Endothelial cell (in vitro differentiated cells): ENCODE data around the gene PEPD. TPM values are rescaled to one million over a fixed set of nuclear protein-coding genes. Genes with fewer than 3 reads are reported as not detected.

Source experiments
- DNase-seq: peaks from one replicate; pipeline ENCODE4 v3.0.0; 2021; ENCODE audit warnings: low spot score
- H3K27ac Mint-ChIP-seq: one replicate; pipeline ENCODE4 v1.8.0; 2021; ENCODE audit warnings: mixed read lengths, inconsistent platforms; ENCODE audit not compliant: unreplicated experiment
- H3K27me3 Mint-ChIP-seq: one replicate; pipeline ENCODE4 v1.8.0; 2021; ENCODE audit warnings: mild to moderate bottlenecking, moderate library complexity, mixed read lengths, inconsistent platforms; ENCODE audit not compliant: unreplicated experiment
- H3K36me3 Mint-ChIP-seq: one replicate; pipeline ENCODE4 v1.8.0; 2021; ENCODE audit warnings: mild to moderate bottlenecking, low read depth, mixed read lengths, inconsistent platforms; ENCODE audit not compliant: unreplicated experiment
- H3K4me1 Mint-ChIP-seq: one replicate; pipeline ENCODE4 v1.8.0; 2021; ENCODE audit warnings: mild to moderate bottlenecking, mixed read lengths, inconsistent platforms; ENCODE audit not compliant: unreplicated experiment
- H3K4me3 Mint-ChIP-seq: one replicate; pipeline ENCODE4 v1.8.0; 2021; ENCODE audit warnings: mild to moderate bottlenecking, mixed read lengths, inconsistent platforms; ENCODE audit not compliant: unreplicated experiment
- H3K9me3 Mint-ChIP-seq: one replicate; pipeline ENCODE4 v1.8.0; 2021; ENCODE audit warnings: mixed read lengths, inconsistent platforms; ENCODE audit not compliant: unreplicated experiment
- CTCF ChIP-seq: fragments of 200-600 bp; sonication (generic); IDR thresholded peaks from one replicate; pipeline ENCODE4 v1.5.0; 2021; ENCODE audit warnings: antibody characterized with exemption; ENCODE audit not compliant: unreplicated experiment
- total RNA-seq: library from RNA; stranded (reverse); fragmentation: NEBNext Ultra II Directional; extraction: Animal tissue kit (Norgen Biotek cat#: 25700); gene quantifications from one replicate; pipeline ENCODE4 v1.2.1, GENCODE V29; 2021; ENCODE audit not compliant: unreplicated experiment

The PEPD gene
- total RNA-seq, 1 donor from 2014 or later, result 40.5 TPM

GRCh38 chr19:33446330-33447293 lies 75.0 kb downstream of the PEPD start:
- no peak overlapping the region for H3K27ac Mint-ChIP-seq
- peaks cover 8% of the 10 kb centered on the region for H3K36me3 Mint-ChIP-seq
- H3K9me3 Mint-ChIP-seq, result no peaks in the 10 kb centered on the region
- no peaks in the 10 kb centered on the region for H3K4me1 Mint-ChIP-seq
- no peak overlapping the region for H3K4me3 Mint-ChIP-seq
- no peak for DNase-seq
- H3K27me3 Mint-ChIP-seq, result no peaks in the 10 kb centered on the region
- TF ChIP-seq CTCF, result no peak

GRCh38 chr19:33445442-33446329 lies 75.9 kb downstream of the PEPD start:
- no peak for TF ChIP-seq CTCF
- H3K4me3 Mint-ChIP-seq, result no peak overlapping the region
- no peaks in the 10 kb centered on the region for H3K9me3 Mint-ChIP-seq
- H3K36me3 Mint-ChIP-seq, result peaks cover 8% of the 10 kb centered on the region
- no peaks in the 10 kb centered on the region for H3K4me1 Mint-ChIP-seq
- H3K27ac Mint-ChIP-seq, result peak overlapping the region; percentile 36
- DNase-seq, result no peak
- no peaks in the 10 kb centered on the region for H3K27me3 Mint-ChIP-seq

GRCh38 chr19:33444562-33445441 lies 76.8 kb downstream of the PEPD start:
- DNase-seq, result no peak
- Mint-ChIP-seq H3K27me3 (no peaks in the 10 kb centered on the region), H3K4me1 (no peaks in the 10 kb centered on the region), H3K9me3 (no peaks in the 10 kb centered on the region), H3K36me3 (peaks cover 8% of the 10 kb centered on the region), H3K27ac (no peak overlapping the region), H3K4me3 (no peak overlapping the region)
- TF ChIP-seq CTCF, result no peak

- no peak for DNase-seq
- no peak overlapping the region for H3K4me3 Mint-ChIP-seq
- no peaks in the 10 kb centered on the region for H3K4me1 Mint-ChIP-seq
- H3K27ac Mint-ChIP-seq, result no peak overlapping the region
- TF ChIP-seq CTCF, result no peak
- H3K9me3 Mint-ChIP-seq, result no peaks in the 10 kb centered on the region
- H3K27me3 Mint-ChIP-seq, result no peaks in the 10 kb centered on the region
- peaks cover 4% of the 10 kb centered on the region for H3K36me3 Mint-ChIP-seq
Observed at GRCh38 chr19:33443638-33444561, 77.7 kb downstream of the PEPD start.
